K562 (cell line): ENCODE data around the gene DALRD3. TPM values are rescaled to one million over a fixed set of nuclear protein-coding genes. Genes with fewer than 3 reads are reported as not detected.
A peak's percentile ranks its signal among the peaks of the same experiment; 100 is the strongest.

Source experiments
- ATAC-seq: fragments of 200-7000 bp; cut with Tn5 transposase; 3 replicates; pipeline ENCODE4 v1.9.1; 2020; ENCODE audit warnings: moderate library complexity
- BruUV-seq: library from RNA; stranded (reverse); fragments of 400-500 nt; replicated peaks from 2 replicates; lab custom pipeline; 2021; lab: Mats Ljungman, UMichigan
- CTCF ChIA-PET: fragments of 300-600 bp; formaldehyde crosslinking; extraction: SDS; loops from one replicate; lab custom pipeline; 2021; ENCODE audit warnings: low intra/inter-chr PET ratio; lab: Yijun Ruan, JAX
- POLR2A ChIA-PET: fragments of 300-600, 350-650 bp; sonication (Branson Sonifier 250); formaldehyde crosslinking; extraction: SDS; loops from one replicate; lab custom pipeline; 2021; ENCODE audit warnings: antibody characterized with exemption, inconsistent platforms; lab: Yijun Ruan, JAX
- DNase-seq, 4 experiments: peaks; one replicate each; pipeline versions ENCODE4 v3.0.0 to v3.0.0-alpha.2; 2011 to 2018; ENCODE audit warnings: low spot score in 3 of 4, mixed read lengths in 3 of 4; ENCODE audit errors: extremely low read depth in 1 of 4
- FAIRE-seq: peaks from 2 replicates; lab custom pipeline; 2011; peaks lifted over from hg19 to GRCh38; lab: Jason Lieb, UNC
- H2AFZ ChIP-seq: 2 replicates; pipeline ENCODE4 v1.6.0; 2011; ENCODE audit warnings: low read depth, low read length, control low read depth, inconsistent platforms
- H3K27ac ChIP-seq: fragments of 200-600 bp; 3 replicates; pipeline ENCODE4 v1.8.0; 2011; ENCODE audit warnings: low read depth, mild to moderate bottlenecking, control low read depth, inconsistent platforms, low read length, moderate library complexity, mixed read lengths; ENCODE audit errors: extremely low read depth
- H3K27me3 ChIP-seq, 2 experiments: fragments of 300-600 bp in 1 of 2; 2 replicates in 1 of 2; 3 replicates in 1 of 2; pipeline versions ENCODE4 v1.6.0 to v1.8.0; 2011; ENCODE audit warnings: inconsistent platforms in 2 of 2, low read length in 2 of 2, mild to moderate bottlenecking in 1 of 2, mixed read lengths in 1 of 2, moderate library complexity in 1 of 2; ENCODE audit not compliant: control insufficient read depth in 2 of 2, insufficient read depth in 2 of 2
- H3K36me3 ChIP-seq: fragments of 300-600 bp; 3 replicates; pipeline ENCODE4 v1.8.0; 2011; ENCODE audit warnings: mild to moderate bottlenecking, low read length, inconsistent platforms; ENCODE audit not compliant: control insufficient read depth, insufficient read depth
- H3K4me1 ChIP-seq, 2 experiments: fragments of 200-600 bp in 1 of 2; replicated peaks in 1 of 2; 2 replicates in 1 of 2; 3 replicates in 1 of 2; pipeline versions ENCODE4 v1.5.1 to v1.8.0; 2011; ENCODE audit warnings: inconsistent platforms in 2 of 2, low read length in 2 of 2, mild to moderate bottlenecking in 1 of 2, mixed read lengths in 1 of 2, moderate library complexity in 1 of 2; ENCODE audit not compliant: control insufficient read depth in 2 of 2, insufficient read depth in 2 of 2
- H3K4me2 ChIP-seq: 2 replicates; pipeline ENCODE4 v1.6.1; 2011; ENCODE audit warnings: low read length, control low read depth, inconsistent platforms, mixed read lengths; ENCODE audit not compliant: insufficient read depth
- H3K4me3 ChIP-seq: fragments of 200-600 bp; sonication (generic), shearing (Covaris generic); 2 replicates; pipeline ENCODE4 v1.5.1; 2016; ENCODE audit warnings: control low read depth, inconsistent platforms
- H3K79me2 ChIP-seq: fragments of 200-600 bp; 3 replicates; pipeline ENCODE4 v1.8.0; 2011; ENCODE audit warnings: low read length, inconsistent platforms; ENCODE audit not compliant: control insufficient read depth, insufficient read depth
- H3K9ac ChIP-seq, 2 experiments: 2 replicates each; pipeline versions ENCODE4 v1.6.0 to v1.6.1; 2011; ENCODE audit warnings: low read depth in 2 of 2, low read length in 2 of 2, control low read depth in 1 of 2, inconsistent platforms in 1 of 2, mild to moderate bottlenecking in 1 of 2, mixed read lengths in 1 of 2; ENCODE audit not compliant: insufficient read depth in 1 of 2
- H3K9me1 ChIP-seq: one replicate; pipeline ENCODE4 v1.6.0; 2011; ENCODE audit warnings: inconsistent platforms, mild to moderate bottlenecking, low read length, moderate library complexity; ENCODE audit not compliant: control insufficient read depth, insufficient read depth
- H3K9me3 ChIP-seq: replicated peaks from 2 replicates; pipeline ENCODE4 v1.5.1; 2011; ENCODE audit warnings: low read depth, low read length, inconsistent platforms; ENCODE audit not compliant: control insufficient read depth, insufficient read depth
- H4K20me1 ChIP-seq: replicated peaks from 2 replicates; pipeline ENCODE4 v1.6.1; 2011; ENCODE audit warnings: low read length, inconsistent platforms, mixed read lengths; ENCODE audit not compliant: control insufficient read depth, insufficient read depth
- CCAR2 ChIP-seq: fragments of 200-400 bp; formaldehyde crosslinking; IDR thresholded peaks from 2 replicates; pipeline ENCODE4 v1.6.1; 2017; ENCODE audit warnings: mild to moderate bottlenecking, low read depth, low read length
- GATAD2B ChIP-seq: fragments of 450-650 bp; IDR thresholded peaks from 2 replicates; pipeline ENCODE4 v1.6.1; 2017; ENCODE audit warnings: mild to moderate bottlenecking, borderline replicate concordance
- HDAC8 ChIP-seq: fragments of 450-650 bp; IDR thresholded peaks from 2 replicates; pipeline ENCODE4 v1.6.1; 2016; ENCODE audit warnings: mild to moderate bottlenecking, missing genetic modification characterization, moderate library complexity, missing compliant biosample characterization
- ILF3 ChIP-seq: fragments of 450-650 bp; IDR thresholded peaks from 2 replicates; pipeline ENCODE4 v1.6.1; 2018; ENCODE audit warnings: antibody characterized with exemption, mild to moderate bottlenecking, moderate library complexity, borderline replicate concordance
- MCM3 ChIP-seq: fragments of 450-650 bp; IDR thresholded peaks from 2 replicates; pipeline ENCODE4 v1.6.1; 2016
- PML ChIP-seq: IDR thresholded peaks from 2 replicates; pipeline ENCODE4 v1.6.1; 2012; ENCODE audit warnings: low read length, inconsistent platforms
- SMAD1 ChIP-seq: fragments of 150-350 bp; IDR thresholded peaks from 2 replicates; pipeline ENCODE4 v1.6.1; 2014; ENCODE audit warnings: low read length, low read depth; ENCODE audit not compliant: partially characterized antibody
- TARDBP ChIP-seq: fragments of 450-650 bp; IDR thresholded peaks from 2 replicates; pipeline ENCODE4 v1.6.1; 2016
- TCFL5 ChIP-seq: fragments of 250-450 bp; sonication (Bioruptor Pico); conservative IDR thresholded peaks from 2 replicates; pipeline ENCODE4 v1.6.1; 2021; ENCODE audit warnings: mild to moderate bottlenecking, moderate library complexity, matching md5 sums
- ZNF318 ChIP-seq, 2 experiments: fragments of 450-650 bp; IDR thresholded peaks; 2 replicates each; pipeline ENCODE4 v1.6.1; 2016; ENCODE audit warnings: mild to moderate bottlenecking in 2 of 2, borderline replicate concordance in 1 of 2, low read depth in 1 of 2, moderate library complexity in 1 of 2
- WGBS: fragments of 100-300 bp; shearing (Covaris generic); methylation state at CpG from one replicate; pipeline ENCODE4 v1.1.6; 2016; ENCODE audit warnings: low coverage, mixed read lengths; ENCODE audit not compliant: insufficient coverage; ENCODE audit errors: missing lambda C conversion rate; 5-methylcytosine and 5-hydroxymethylcytosine counted together
- in situ Hi-C: fragments of 300-500 bp; cut with MboI; formaldehyde crosslinking; loops from 4 replicates; pipeline ENCODE4 v1.15.0; 2018; ENCODE audit warnings: inconsistent platforms, mixed read lengths
- intact Hi-C: fragments of 100-400 bp; cut with micrococcal nuclease; formaldehyde crosslinking; loops from 2 replicates; pipeline ENCODE4 v1.14.2; 2022
- polyA plus RNA-seq, 8 experiments: library from polyadenylated mRNA; depleted of rRNA in 4 of 8; stranded (reverse) in 5 of 8; unstranded in 3 of 8; fragments of >200 nt; fragmentation: Nextera tagmentation in 2 of 8; fragmentation: Illumina TruSeq in 1 of 8; extraction: Ambion mirVana in 2 of 8; extraction: Trizol in 1 of 8; gene quantifications; 2 replicates each; pipeline versions ENCODE4 v1.2.1 to v1.2.3, GENCODE V29; 2011 to 2014; ENCODE audit warnings: inconsistent platforms in 1 of 8, missing spikeins in 1 of 8
- total RNA-seq, 7 experiments: library from RNA; depleted of rRNA in 6 of 7; stranded (reverse); fragments of >200 nt in 6 of 7; fragmentation: Illumina TruSeq in 2 of 7; extraction: Trizol in 2 of 7; gene quantifications; 2 replicates each; pipeline versions ENCODE4 v1.2.1 to v1.2.3, GENCODE V29; 2011 to 2021; ENCODE audit warnings: low replicate concordance in 1 of 7
- TF ChIP-seq, protein P1 (sequence below): sonication (generic); formaldehyde crosslinking; IDR thresholded peaks from 2 replicates; pipeline ENCODE4 v1.9.0; 2022; ENCODE audit warnings: mild to moderate bottlenecking, missing genetic modification reagents
- TF ChIP-seq, protein P2 (sequence below): fragments of 250-450 bp; sonication (Bioruptor Pico); IDR thresholded peaks from 2 replicates; pipeline ENCODE4 v1.4.0; 2020

The DALRD3 gene
- total and polyA plus RNA-seq, 9 of the 15 experiments (the other 6 are each of a cell fraction or from before 2014, with no cell fraction given), result 6.6 to 31.3 (median 14.4) TPM

DNA sequence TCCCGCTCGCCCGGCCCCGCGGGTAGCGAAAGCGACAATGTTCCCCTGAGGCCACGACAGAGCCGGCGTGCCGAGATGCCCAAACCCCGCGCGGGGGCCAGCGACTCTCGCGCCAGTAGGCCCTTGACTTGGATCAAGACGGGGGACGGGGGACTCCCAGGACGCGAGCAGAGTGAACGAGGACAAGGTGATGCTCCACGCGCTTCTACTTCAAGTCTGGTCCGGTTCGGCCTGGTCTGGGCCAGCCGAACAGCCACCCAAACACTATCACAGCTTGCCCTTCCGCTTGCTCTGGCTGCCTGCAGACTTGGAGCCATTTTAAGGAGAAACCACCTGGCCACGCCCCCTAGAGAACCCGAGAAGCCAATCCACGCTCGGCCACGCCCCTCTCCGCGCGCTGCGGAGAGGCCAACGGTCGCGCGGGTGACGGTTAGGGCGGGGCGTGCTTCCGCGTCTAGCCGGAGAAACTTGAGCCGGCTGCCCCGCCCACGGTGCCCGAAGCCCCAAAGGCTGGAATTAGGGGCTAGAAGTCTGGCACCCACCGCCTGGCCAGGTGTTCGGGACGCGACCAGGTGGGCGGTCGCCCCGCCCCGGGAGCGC is 2.9 kb upstream of the DALRD3 start:
- H3K4me2 ChIP-seq, result peak overlapping the region; percentile 92
- intact Hi-C loops, result loop anchor here (10.0 kb wide), 1 partner anchor 143 kb away; the partner anchor contains the start of gene CCDC71
- peaks cover 82% of the 10 kb centered on the region for H3K79me2 ChIP-seq
- H2AFZ ChIP-seq, result peak overlapping the region; percentile 72
- DNase-seq (peak in 2 of 4 experiments; percentile 89 to 98), FAIRE-seq (peak; percentile 94), ATAC-seq (peak; percentile 62)
- in situ Hi-C loops, result no loop called here
- under 1% methylated on average over 38 of the region's 60 CpGs for WGBS
- peaks cover 9% of the 10 kb centered on the region for H3K9me1 ChIP-seq
- no TSS peak for BruUV-seq
- ChIA-PET POLR2A (interaction anchor here (0.7 to 8.4 kb wide), 10 partner anchors 8 to 281 kb away, joined by 3 to 104 read pairs (median 6); partner anchors contain the start of genes ARIH2, QRICH1 and WDR6), CTCF (no interaction called here)
- no peaks in the 10 kb centered on the region for H3K9me3 ChIP-seq
- H3K27me3 ChIP-seq, result no peaks in the 10 kb centered on the region
- H3K9ac ChIP-seq, result peak overlapping the region; percentile 98 to 99
- H3K36me3 ChIP-seq, result peaks cover 42% of the 10 kb centered on the region; the same call in 2 of the 3 replicates
- peak overlapping the region; percentile 99 for H3K27ac ChIP-seq
- H4K20me1 ChIP-seq, result peaks cover 19% of the 10 kb centered on the region
- H3K4me3 ChIP-seq, result peak overlapping the region; percentile 74
- H3K4me1 ChIP-seq, result peaks cover 10 to 68% of the 10 kb centered on the region in 2 experiments; a peak in 4 of 5 replicates
- peak; percentile 91 for TF ChIP-seq SMAD1
- TF ChIP-seq, protein P1, sequence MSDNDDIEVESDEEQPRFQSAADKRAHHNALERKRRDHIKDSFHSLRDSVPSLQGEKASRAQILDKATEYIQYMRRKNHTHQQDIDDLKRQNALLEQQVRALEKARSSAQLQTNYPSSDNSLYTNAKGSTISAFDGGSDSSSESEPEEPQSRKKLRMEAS (CRISPR knock-in tag), result no peak; the same call in none of the 2 replicates
- peak; percentile 92 for TF ChIP-seq PML
- TF ChIP-seq, protein P2, sequence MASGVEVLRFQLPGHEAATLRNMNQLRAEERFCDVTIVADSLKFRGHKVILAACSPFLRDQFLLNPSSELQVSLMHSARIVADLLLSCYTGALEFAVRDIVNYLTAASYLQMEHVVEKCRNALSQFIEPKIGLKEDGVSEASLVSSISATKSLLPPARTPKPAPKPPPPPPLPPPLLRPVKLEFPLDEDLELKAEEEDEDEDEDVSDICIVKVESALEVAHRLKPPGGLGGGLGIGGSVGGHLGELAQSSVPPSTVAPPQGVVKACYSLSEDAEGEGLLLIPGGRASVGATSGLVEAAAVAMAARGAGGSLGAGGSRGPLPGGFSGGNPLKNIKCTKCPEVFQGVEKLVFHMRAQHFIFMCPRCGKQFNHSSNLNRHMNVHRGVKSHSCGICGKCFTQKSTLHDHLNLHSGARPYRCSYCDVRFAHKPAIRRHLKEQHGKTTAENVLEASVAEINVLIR (CRISPR knock-in tag), result 0 out of 2 replicates have a peak, but pooled peaks have one; percentile 9
- TF ChIP-seq HDAC8 (tag), result no peak
- TF ChIP-seq TARDBP, result peak; percentile 51; the same call in 1 of the 2 replicates
- no peak for TF ChIP-seq TCFL5 (CRISPR knock-in tag)
- TF ChIP-seq MCM3, result no peak
- no peak for TF ChIP-seq ILF3
- TF ChIP-seq CCAR2, result no peak
- TF ChIP-seq GATAD2B, result no peak
- 0 out of 4 replicates have a peak, but pooled peaks of 1 of the 2 experiments have one; percentile 39 for TF ChIP-seq ZNF318 (IDR thresholded peaks at IDR 0.05; ENCODE audit: borderline replicate concordance in 1 of 2, low read depth in 1 of 2)
